H1 (cell line): ENCODE results near the gene SQOR. TPM values are rescaled to one million over a fixed set of nuclear protein-coding genes. Genes with fewer than 3 reads are reported as not detected.

Experiments
- EGR1 ChIP-seq: IDR thresholded peaks from 2 replicates; pipeline ENCODE4 v1.6.1; 2011; ENCODE audit warnings: low read depth, low read length, borderline replicate concordance
- JUN ChIP-seq: IDR thresholded peaks from 2 replicates; pipeline ENCODE4 v1.6.1; 2011; ENCODE audit warnings: low read depth, mild to moderate bottlenecking, improper control_type of control experiment, low read length
- NANOG ChIP-seq: IDR thresholded peaks from 2 replicates; pipeline ENCODE4 v1.6.1; 2011; ENCODE audit warnings: low read length, low read depth, mild to moderate bottlenecking, inconsistent platforms; ENCODE audit not compliant: insufficient read depth, poor library complexity, severe bottlenecking
- POU5F1 ChIP-seq: IDR thresholded peaks from 2 replicates; pipeline ENCODE4 v1.6.1; 2011; ENCODE audit warnings: low read depth, mild to moderate bottlenecking, low read length, moderate library complexity
- SP4 ChIP-seq: IDR thresholded peaks from 2 replicates; pipeline ENCODE4 v1.6.1; 2012; ENCODE audit warnings: low read length, inconsistent platforms
- TAF7 ChIP-seq: optimal IDR thresholded peaks from 2 replicates; pipeline ENCODE3; 2011; ENCODE audit warnings: low read depth, mild to moderate bottlenecking, inconsistent platforms, low read length, moderate library complexity, borderline replicate concordance
- polyA plus RNA-seq, 7 experiments: library from polyadenylated mRNA; depleted of rRNA in 3 of 7; stranded (reverse) in 5 of 7; unstranded in 2 of 7; fragments of >200 nt in 5 of 7; fragments of 200-250 nt in 2 of 7; gene quantifications; 1 replicate in 5 of 7; 2 replicates in 1 of 7; 4 replicates in 1 of 7; pipeline versions ENCODE4 v1.2.1 to v1.2.3, GENCODE V29; 2011 to 2013; ENCODE audit warnings: missing spikeins in 2 of 7, mixed read lengths in 2 of 7
- total RNA-seq: library from RNA; stranded (reverse); fragmentation: NEBNext Ultra II Directional; extraction: Animal tissue kit (Norgen Biotek cat#: 25700); gene quantifications from 2 replicates; pipeline ENCODE4 v1.2.1, GENCODE V29; 2021
- TF ChIP-seq, protein P1 (sequence below): IDR thresholded peaks from 2 replicates; pipeline ENCODE4 v1.6.1; 2011; ENCODE audit warnings: low read length, improper control_type of control experiment
- TF ChIP-seq, protein P2 (sequence below): IDR thresholded peaks from 2 replicates; pipeline ENCODE4 v1.6.1; 2012; ENCODE audit warnings: low read length, inconsistent platforms

SQOR gene
- total and polyA plus RNA-seq, 2 of the 8 experiments (the other 6 are each of a cell fraction or from before 2014, with no cell fraction given), result 0.20 to 0.22 TPM

DNA sequence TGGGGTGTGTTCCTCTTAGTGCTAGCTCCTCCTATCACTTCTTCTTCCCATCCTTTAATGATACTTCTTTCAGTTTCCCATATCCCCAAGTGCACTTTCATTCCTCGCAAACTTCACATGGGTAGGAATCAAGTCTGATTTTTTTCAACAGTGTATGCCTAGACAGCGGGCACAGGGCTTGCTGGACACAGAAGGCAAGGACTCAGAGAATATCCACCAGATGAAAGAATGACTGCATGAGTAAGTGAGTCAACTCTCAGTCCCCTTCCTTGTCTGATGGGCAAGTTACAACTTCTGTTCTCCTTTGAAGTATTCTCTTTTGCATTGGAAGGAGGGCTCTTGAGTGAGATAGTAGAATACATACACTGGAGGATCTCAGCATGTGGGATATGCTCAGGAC is 3.1 kb upstream of the SQOR start (continued):
- TF ChIP-seq TAF7 (no peak), NANOG (no peak), POU5F1 (no peak), JUN (no peak), EGR1 (no peak), SP4 (no peak)
- TF ChIP-seq, protein P1, sequence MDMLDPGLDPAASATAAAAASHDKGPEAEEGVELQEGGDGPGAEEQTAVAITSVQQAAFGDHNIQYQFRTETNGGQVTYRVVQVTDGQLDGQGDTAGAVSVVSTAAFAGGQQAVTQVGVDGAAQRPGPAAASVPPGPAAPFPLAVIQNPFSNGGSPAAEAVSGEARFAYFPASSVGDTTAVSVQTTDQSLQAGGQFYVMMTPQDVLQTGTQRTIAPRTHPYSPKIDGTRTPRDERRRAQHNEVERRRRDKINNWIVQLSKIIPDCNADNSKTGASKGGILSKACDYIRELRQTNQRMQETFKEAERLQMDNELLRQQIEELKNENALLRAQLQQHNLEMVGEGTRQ, result no peak
- TF ChIP-seq, protein P2, sequence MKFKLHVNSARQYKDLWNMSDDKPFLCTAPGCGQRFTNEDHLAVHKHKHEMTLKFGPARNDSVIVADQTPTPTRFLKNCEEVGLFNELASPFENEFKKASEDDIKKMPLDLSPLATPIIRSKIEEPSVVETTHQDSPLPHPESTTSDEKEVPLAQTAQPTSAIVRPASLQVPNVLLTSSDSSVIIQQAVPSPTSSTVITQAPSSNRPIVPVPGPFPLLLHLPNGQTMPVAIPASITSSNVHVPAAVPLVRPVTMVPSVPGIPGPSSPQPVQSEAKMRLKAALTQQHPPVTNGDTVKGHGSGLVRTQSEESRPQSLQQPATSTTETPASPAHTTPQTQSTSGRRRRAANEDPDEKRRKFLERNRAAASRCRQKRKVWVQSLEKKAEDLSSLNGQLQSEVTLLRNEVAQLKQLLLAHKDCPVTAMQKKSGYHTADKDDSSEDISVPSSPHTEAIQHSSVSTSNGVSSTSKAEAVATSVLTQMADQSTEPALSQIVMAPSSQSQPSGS, result no peak
